PFSK-1 (cell line): ENCODE measurements around the gene RGS6.

Experiments
- FOXP2 ChIP-seq: optimal IDR thresholded peaks from 2 replicates; pipeline ENCODE3; 2011; ENCODE audit warnings: borderline replicate concordance, control low read depth, inconsistent platforms; ENCODE audit not compliant: insufficient read depth; ENCODE audit errors: extremely low read length, extremely low read depth
- POLR2AphosphoS5 ChIP-seq: IDR thresholded peaks from 2 replicates; pipeline ENCODE4 v1.6.1; 2012; ENCODE audit warnings: low read depth, mild to moderate bottlenecking, control low read depth, low read length, moderate library complexity
- REST ChIP-seq, 2 experiments: IDR thresholded peaks; 2 replicates each; pipeline versions ENCODE4 v1.6.1 to v1.8.0; 2011 to 2012; ENCODE audit warnings: low read depth in 2 of 2, low read length in 2 of 2, control low read depth in 1 of 2, inconsistent platforms in 1 of 2, mild to moderate bottlenecking in 1 of 2, moderate library complexity in 1 of 2; ENCODE audit not compliant: insufficient read depth in 1 of 2
- SIN3A ChIP-seq: IDR thresholded peaks from 2 replicates; pipeline ENCODE4 v1.6.1; 2012; ENCODE audit warnings: mild to moderate bottlenecking, low read length, moderate library complexity, borderline replicate concordance; ENCODE audit not compliant: insufficient read depth
- TAF1 ChIP-seq: IDR thresholded peaks from 2 replicates; pipeline ENCODE4 v1.6.1; 2012; ENCODE audit warnings: low read length, control low read depth, borderline replicate concordance; ENCODE audit not compliant: insufficient read depth

The RGS6 gene

GRCh38 chr14:72253503-72253902 lies 321.3 kb downstream of the RGS6 start:
- TF ChIP-seq TAF1 (no peak), FOXP2 (no peak), REST (IDR thresholded peaks at IDR 0.05; ENCODE audit: insufficient read depth in 1 of 2, low read depth in 2 of 2, low read length in 2 of 2) (no peak), POLR2AphosphoS5 (no peak), SIN3A (no peak)

- no peak for TF ChIP-seq REST (IDR thresholded peaks at IDR 0.05; ENCODE audit: insufficient read depth in 1 of 2, low read depth in 2 of 2, low read length in 2 of 2)
- TF ChIP-seq POLR2AphosphoS5: no peak
- TF ChIP-seq FOXP2: no peak
- no peak for TF ChIP-seq TAF1
- no peak for TF ChIP-seq SIN3A
Measured at GRCh38 chr14:72254202-72254936, 322.1 kb downstream of the RGS6 start.

GRCh38 chr14:72254937-72255472 lies 322.8 kb downstream of the RGS6 start:
- TF ChIP-seq TAF1: no peak
- TF ChIP-seq FOXP2: no peak
- TF ChIP-seq REST (IDR thresholded peaks at IDR 0.05; ENCODE audit: insufficient read depth in 1 of 2, low read depth in 2 of 2, low read length in 2 of 2): no peak
- TF ChIP-seq SIN3A: no peak
- no peak for TF ChIP-seq POLR2AphosphoS5

- TF ChIP-seq POLR2AphosphoS5: no peak
- no peak for TF ChIP-seq REST (IDR thresholded peaks at IDR 0.05; ENCODE audit: insufficient read depth in 1 of 2, low read depth in 2 of 2, low read length in 2 of 2)
- TF ChIP-seq TAF1: no peak
- no peak for TF ChIP-seq SIN3A
- no peak for TF ChIP-seq FOXP2
Measured at GRCh38 chr14:72256055-72256454, 323.8 kb downstream of the RGS6 start.
